ENCODE measurements around the gene RDX. TPM values are rescaled to one million over a fixed set of nuclear protein-coding genes. Genes with fewer than 3 reads are reported as not detected.

Gene RDX
- polyA plus RNA-seq, 1 experiment = 23.4 TPM

DNA sequence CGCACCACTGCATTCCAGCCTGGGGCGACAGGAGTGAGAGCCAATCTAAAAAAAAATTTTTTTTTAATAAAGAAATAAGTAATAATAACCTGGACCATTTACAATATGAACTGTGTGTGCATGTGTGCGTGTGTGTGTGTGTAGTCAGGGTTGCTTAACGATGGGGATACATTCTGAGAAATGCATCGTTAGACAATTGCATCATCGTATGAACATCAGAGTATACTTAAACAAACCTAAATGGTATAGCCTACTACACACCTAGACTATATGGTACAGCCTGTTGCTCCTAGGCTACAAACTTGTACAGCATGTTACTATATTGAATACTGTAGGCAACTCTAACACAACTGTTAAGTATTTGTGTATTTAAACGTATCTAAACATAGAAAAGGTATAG, 26.4 kb downstream of the RDX start:
- H3K36me3 ChIP-seq (ENCODE audit: control insufficient read depth, insufficient read depth, low read length) = peaks cover 1% of the 10 kb centered on the region; the same call in 1 of the 2 replicates
- no peak overlapping the region for H3K4me3 ChIP-seq (ENCODE audit: low read depth, low read length)
- DNase-seq (ENCODE audit: low read depth) = no peak
- CTCF ChIA-PET = no interaction called here
- TF ChIP-seq, protein P1, sequence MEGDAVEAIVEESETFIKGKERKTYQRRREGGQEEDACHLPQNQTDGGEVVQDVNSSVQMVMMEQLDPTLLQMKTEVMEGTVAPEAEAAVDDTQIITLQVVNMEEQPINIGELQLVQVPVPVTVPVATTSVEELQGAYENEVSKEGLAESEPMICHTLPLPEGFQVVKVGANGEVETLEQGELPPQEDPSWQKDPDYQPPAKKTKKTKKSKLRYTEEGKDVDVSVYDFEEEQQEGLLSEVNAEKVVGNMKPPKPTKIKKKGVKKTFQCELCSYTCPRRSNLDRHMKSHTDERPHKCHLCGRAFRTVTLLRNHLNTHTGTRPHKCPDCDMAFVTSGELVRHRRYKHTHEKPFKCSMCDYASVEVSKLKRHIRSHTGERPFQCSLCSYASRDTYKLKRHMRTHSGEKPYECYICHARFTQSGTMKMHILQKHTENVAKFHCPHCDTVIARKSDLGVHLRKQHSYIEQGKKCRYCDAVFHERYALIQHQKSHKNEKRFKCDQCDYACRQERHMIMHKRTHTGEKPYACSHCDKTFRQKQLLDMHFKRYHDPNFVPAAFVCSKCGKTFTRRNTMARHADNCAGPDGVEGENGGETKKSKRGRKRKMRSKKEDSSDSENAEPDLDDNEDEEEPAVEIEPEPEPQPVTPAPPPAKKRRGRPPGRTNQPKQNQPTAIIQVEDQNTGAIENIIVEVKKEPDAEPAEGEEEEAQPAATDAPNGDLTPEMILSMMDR (IDR thresholded peaks at IDR 0.05; ENCODE audit: insufficient read depth, low read depth, low read length) = no peak
- H3K27me3 ChIP-seq (ENCODE audit: control insufficient read depth, insufficient read depth, low read length) = no peaks in the 10 kb centered on the region
- POLR2A ChIA-PET = no interaction called here

DNA sequence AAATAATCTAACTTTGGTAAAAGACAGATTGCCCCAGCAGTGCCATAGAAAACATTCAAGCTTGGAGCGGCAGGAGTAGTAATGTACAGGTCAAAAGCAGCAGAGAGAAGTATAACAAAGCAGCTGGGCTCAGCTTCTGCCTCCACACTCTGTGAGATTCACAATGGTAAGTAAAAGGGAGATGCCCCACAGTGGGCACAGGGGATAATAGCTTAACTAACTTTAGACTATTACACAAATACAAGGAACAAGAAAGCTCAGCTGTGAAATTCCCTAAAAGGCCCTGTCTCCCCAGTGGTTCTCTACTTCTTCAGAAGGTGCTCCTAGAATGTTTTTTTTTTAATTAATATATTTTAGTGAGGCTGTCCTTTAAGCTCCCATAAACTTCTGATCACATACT, 28.0 kb downstream of the RDX start:
- POLR2A ChIA-PET = no interaction called here
- TF ChIP-seq, protein P1 (IDR thresholded peaks at IDR 0.05; ENCODE audit: insufficient read depth, low read depth, low read length) = no peak
- H3K27me3 ChIP-seq (ENCODE audit: control insufficient read depth, insufficient read depth, low read length) = no peaks in the 10 kb centered on the region
- DNase-seq (ENCODE audit: low read depth) = no peak
- no peak overlapping the region for H3K4me3 ChIP-seq (ENCODE audit: low read depth, low read length)
- peaks cover 1% of the 10 kb centered on the region; the same call in 1 of the 2 replicates for H3K36me3 ChIP-seq (ENCODE audit: control insufficient read depth, insufficient read depth, low read length)
- CTCF ChIA-PET = interaction anchor here (0.6 to 1.6 kb wide), 3 partner anchors 40 to 314 kb away, joined by 3 to 6 read pairs (median 5); partner anchors contain the start of gene FDX1

DNA sequence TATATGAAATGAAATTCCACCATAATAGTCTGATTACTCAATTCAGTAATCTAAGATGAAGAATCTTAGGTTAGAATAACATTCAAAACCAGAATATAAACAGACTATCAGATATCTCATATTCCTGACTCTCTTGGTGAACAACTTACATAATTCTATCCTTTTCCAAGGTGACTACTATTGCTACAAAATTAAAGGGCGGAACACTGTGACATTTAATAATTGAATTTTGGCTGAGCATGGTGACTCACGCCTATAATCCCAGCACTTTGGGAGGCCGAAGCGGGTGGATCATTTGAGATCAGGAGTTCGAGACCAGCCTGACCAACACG, 34.4 kb downstream of the RDX start:
- ChIA-PET CTCF (no interaction called here), POLR2A (no interaction called here)
- TF ChIP-seq, protein P1 (IDR thresholded peaks at IDR 0.05; ENCODE audit: insufficient read depth, low read depth, low read length) = no peak
- H3K27me3 ChIP-seq (ENCODE audit: control insufficient read depth, insufficient read depth, low read length) = no peaks in the 10 kb centered on the region
- no peak overlapping the region for H3K4me3 ChIP-seq (ENCODE audit: low read depth, low read length)
- no peak for DNase-seq (ENCODE audit: low read depth)
- H3K36me3 ChIP-seq (ENCODE audit: control insufficient read depth, insufficient read depth, low read length) = no peaks in the 10 kb centered on the region

DNA sequence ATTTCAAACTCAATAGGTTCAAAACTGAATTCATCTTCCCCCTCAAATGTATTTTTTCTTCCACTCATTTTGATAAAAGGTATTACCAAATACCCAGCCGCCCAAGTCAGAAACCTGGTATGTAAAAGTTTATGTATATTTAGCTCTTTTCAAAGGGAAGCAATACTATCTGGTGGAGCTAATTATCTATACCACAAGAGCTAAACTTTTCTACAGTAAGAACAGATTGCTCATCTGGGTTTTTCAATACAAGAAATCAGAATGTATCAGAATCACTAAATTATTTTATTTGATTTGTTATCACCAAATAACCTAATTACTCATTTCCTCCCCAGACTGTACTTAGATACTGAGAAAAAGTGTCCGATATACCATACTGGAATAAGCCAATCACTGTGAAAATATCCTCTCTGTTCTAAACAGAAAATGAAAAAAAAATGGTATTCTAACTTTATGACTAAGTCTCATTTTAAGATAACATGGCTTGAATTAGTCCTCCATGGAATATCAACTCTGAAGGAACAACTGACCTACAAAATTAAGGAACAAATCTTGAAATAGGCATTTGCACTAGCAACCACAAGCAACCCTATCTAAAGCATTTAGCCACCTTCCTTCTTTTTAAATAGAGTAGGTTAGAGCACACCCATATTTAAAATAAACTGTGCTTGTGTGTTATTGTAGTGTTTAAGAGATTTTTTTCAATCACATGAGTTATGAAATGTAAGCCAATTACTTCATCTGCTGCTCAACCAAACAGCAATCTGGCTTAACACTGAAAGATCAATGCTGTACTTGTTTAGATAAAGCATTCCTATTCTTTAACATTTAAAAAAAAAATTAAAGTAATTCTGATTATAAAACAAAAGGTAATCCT, 35.0 kb downstream of the RDX start:
- POLR2A ChIA-PET = no interaction called here
- H3K4me3 ChIP-seq (ENCODE audit: low read depth, low read length) = no peak overlapping the region
- no peak for DNase-seq (ENCODE audit: low read depth)
- TF ChIP-seq, protein P1 (IDR thresholded peaks at IDR 0.05; ENCODE audit: insufficient read depth, low read depth, low read length) = no peak
- H3K36me3 ChIP-seq (ENCODE audit: control insufficient read depth, insufficient read depth, low read length) = no peaks in the 10 kb centered on the region
- CTCF ChIA-PET = no interaction called here
- no peaks in the 10 kb centered on the region for H3K27me3 ChIP-seq (ENCODE audit: control insufficient read depth, insufficient read depth, low read length)

DNA sequence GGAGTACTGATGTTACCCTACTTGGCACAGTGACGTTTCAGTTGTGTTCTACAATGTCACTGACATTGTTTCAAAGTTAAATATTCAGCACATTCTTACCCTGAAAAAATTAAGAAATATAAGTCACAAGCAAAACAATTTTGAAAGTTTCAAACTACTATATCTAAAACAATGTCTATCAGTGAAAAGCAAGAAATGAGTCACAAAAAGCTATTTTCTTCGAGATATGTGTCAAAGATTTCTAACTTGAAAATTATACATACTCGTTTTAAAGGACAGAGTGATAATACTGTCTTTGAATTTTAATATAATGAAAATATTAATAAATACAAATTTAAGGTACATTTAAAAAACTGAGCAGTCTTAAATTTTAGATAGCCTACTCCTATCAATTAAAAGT, 42.9 kb downstream of the RDX start:
- POLR2A ChIA-PET = no interaction called here
- Histone ChIP-seq H3K36me3 (ENCODE audit: control insufficient read depth, insufficient read depth, low read length) (peaks cover 8% of the 10 kb centered on the region), H3K27me3 (ENCODE audit: control insufficient read depth, insufficient read depth, low read length) (no peaks in the 10 kb centered on the region), H3K4me3 (ENCODE audit: low read depth, low read length) (no peak overlapping the region)
- no peak for DNase-seq (ENCODE audit: low read depth)
- TF ChIP-seq, protein P1 (IDR thresholded peaks at IDR 0.05; ENCODE audit: insufficient read depth, low read depth, low read length) = no peak
- CTCF ChIA-PET = no interaction called here
